ENCODE measurements around the gene INSRR.

The INSRR gene

DNA sequence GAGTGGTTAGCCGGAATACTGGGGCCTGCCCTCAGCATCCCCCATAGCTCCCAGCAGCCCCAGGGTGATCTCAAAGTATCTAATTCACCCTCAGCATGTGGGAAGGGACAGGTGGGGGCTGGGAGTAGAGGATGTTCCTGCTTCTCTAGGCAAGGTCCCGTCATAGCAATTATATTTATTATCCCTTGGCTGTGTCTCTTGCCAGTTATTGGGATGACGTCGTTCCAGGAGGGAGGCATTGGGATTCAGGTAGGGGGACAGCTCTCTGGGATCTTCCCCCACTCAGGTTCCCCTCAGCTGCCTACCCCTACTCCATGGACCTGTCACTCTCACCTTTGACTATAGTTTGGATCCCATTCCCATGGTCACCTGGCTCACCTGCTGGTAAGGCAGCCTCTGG is 22.7 kb upstream of the INSRR start:
- TF ChIP-seq, protein P1, sequence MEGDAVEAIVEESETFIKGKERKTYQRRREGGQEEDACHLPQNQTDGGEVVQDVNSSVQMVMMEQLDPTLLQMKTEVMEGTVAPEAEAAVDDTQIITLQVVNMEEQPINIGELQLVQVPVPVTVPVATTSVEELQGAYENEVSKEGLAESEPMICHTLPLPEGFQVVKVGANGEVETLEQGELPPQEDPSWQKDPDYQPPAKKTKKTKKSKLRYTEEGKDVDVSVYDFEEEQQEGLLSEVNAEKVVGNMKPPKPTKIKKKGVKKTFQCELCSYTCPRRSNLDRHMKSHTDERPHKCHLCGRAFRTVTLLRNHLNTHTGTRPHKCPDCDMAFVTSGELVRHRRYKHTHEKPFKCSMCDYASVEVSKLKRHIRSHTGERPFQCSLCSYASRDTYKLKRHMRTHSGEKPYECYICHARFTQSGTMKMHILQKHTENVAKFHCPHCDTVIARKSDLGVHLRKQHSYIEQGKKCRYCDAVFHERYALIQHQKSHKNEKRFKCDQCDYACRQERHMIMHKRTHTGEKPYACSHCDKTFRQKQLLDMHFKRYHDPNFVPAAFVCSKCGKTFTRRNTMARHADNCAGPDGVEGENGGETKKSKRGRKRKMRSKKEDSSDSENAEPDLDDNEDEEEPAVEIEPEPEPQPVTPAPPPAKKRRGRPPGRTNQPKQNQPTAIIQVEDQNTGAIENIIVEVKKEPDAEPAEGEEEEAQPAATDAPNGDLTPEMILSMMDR (IDR thresholded peaks at IDR 0.05; ENCODE audit: control insufficient read depth, extremely low read depth, insufficient read depth): no peak
- no peak overlapping the region for H3K4me3 ChIP-seq (ENCODE audit: low read depth, low read length)
- no peak for DNase-seq (ENCODE audit: low read depth)

DNA sequence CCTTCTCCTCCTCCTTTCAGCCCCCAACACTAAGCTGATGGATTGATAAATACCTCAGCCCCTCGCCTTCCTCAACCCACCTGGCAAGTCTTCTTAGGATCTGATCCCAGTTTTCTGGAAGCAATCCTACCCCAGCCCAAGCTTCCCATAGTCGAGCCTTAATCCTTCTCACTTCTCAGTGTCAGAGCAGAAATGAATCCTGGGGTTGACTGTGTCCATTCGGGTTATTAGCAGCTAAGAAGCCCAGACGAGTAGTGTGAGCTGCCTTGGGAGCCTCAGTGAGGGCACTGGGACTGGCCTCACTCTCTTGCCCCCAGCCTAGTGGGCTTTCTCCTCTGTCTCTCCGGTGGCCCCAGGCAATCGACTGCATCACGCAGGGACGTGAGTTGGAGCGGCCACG is 22.2 kb upstream of the INSRR start:
- TF ChIP-seq, protein P1 (IDR thresholded peaks at IDR 0.05; ENCODE audit: control insufficient read depth, extremely low read depth, insufficient read depth): no peak
- no peak for DNase-seq (ENCODE audit: low read depth)
- H3K4me3 ChIP-seq (ENCODE audit: low read depth, low read length): no peak overlapping the region

DNA sequence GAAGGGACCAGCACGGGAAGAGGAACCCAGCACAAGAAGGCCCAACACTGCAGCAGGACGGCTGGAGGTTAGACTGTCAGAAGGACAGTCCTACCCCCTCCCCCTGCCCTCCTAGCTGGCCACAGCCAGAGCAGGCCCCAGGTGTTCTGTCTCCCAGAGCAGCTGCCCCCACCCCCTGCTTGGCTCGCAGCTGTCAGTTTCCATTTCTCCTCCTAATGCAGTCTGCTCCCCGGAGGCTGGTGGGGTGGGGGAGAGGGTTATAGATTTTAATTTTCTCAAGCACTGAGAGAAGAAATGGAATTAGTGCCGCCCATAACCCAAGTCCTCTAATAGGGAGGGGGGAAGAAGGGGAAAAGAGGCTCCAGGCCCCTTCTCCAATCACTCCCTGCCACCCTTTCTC is 21.6 kb upstream of the INSRR start:
- no peak for DNase-seq (ENCODE audit: low read depth)
- TF ChIP-seq, protein P1 (IDR thresholded peaks at IDR 0.05; ENCODE audit: control insufficient read depth, extremely low read depth, insufficient read depth): no peak
- no peak overlapping the region for H3K4me3 ChIP-seq (ENCODE audit: low read depth, low read length)

DNA sequence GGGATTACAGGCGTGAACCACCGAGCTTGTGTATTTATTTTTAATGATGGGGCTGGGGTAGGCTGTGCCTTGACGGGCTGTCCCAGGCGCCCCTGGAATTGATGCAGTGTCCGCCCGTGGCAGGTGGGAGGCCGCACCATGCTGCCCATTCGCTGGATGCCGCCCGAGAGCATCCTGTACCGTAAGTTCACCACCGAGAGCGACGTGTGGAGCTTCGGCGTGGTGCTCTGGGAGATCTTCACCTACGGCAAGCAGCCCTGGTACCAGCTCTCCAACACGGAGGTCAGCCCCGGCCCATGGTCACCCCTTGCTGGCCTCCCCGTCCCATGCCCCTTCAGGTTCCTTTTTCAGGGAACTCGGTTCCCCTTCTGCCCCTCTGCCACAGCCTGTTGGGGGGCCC is 21.0 kb upstream of the INSRR start:
- TF ChIP-seq, protein P1 (IDR thresholded peaks at IDR 0.05; ENCODE audit: control insufficient read depth, extremely low read depth, insufficient read depth): no peak
- DNase-seq (ENCODE audit: low read depth): no peak
- H3K4me3 ChIP-seq (ENCODE audit: low read depth, low read length): no peak overlapping the region

DNA sequence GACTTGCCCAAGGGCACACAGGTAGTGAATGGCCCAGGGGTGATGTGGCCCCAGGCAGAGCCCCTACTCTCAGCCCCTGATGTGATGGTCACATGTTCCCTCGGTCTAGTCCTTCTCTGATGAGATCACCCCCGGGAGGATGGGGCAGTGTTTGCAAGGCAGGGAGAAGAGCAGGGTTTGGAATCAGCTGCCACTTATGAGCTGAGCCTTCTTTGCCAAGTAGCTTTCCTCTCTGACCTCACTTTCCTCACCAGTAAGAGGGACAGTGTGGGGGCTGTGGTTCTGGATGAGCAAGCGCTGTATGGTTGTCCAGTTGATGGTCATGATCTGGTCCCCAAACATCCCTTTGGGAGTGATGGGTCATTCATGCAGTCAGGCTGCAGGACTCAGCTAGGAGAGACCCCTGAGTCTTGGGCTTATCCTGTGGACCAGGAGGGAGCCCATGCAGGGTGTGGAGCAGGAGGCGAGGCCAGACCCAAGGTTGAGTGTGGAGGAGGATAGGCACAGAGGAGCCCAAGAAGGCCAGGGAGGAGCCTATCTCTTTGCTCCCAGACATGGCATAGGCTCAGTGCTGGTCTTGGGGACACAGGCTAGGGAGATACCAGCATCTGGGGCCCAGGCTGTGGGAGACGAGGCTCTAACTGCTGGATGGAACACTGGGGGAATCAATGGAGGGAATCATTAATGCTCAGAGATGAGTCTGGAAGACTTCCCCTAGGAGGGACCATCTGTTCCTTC is 18.7 kb upstream of the INSRR start:
- TF ChIP-seq, protein P1 (IDR thresholded peaks at IDR 0.05; ENCODE audit: control insufficient read depth, extremely low read depth, insufficient read depth): no peak
- no peak for DNase-seq (ENCODE audit: low read depth)
- H3K4me3 ChIP-seq (ENCODE audit: low read depth, low read length): no peak overlapping the region

DNA sequence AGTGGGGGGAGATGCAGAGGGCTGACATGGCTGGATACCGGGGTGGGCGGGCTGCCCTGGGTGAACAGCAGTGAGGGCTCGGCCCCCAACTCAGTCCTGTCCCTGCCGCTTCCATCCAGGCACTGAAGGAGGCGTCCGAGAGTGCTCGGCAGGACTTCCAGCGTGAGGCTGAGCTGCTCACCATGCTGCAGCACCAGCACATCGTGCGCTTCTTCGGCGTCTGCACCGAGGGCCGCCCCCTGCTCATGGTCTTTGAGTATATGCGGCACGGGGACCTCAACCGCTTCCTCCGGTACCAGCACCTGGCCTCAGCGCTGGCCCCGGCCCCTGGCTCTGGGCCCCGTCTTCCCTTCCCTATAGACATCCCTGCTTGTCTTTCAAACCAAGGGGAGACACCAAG is 17.4 kb upstream of the INSRR start:
- no peak overlapping the region for H3K4me3 ChIP-seq (ENCODE audit: low read depth, low read length)
- no peak for DNase-seq (ENCODE audit: low read depth)
- TF ChIP-seq, protein P1 (IDR thresholded peaks at IDR 0.05; ENCODE audit: control insufficient read depth, extremely low read depth, insufficient read depth): no peak

DNA sequence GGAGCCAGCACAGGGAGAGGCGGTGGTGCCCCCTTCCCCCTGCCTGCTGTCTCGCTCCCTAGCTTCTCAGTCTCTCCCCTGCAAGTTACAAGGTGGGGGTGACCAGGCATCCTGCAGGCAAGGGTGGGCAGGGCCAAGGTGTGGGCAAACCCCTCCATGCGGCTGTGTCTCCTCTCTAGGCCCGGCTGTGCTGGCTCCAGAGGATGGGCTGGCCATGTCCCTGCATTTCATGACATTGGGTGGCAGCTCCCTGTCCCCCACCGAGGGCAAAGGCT is 16.4 kb upstream of the INSRR start:
- H3K4me3 ChIP-seq (ENCODE audit: low read depth, low read length): no peak overlapping the region
- no peak for DNase-seq (ENCODE audit: low read depth)
- TF ChIP-seq, protein P1 (IDR thresholded peaks at IDR 0.05; ENCODE audit: control insufficient read depth, extremely low read depth, insufficient read depth): no peak

Data from LNCaP clone FGC (cell line).